Keratinocyte (primary cell): ENCODE measurements around the gene FEN1. TPM values are rescaled to one million over a fixed set of nuclear protein-coding genes. Genes with fewer than 3 reads are reported as not detected.

Experiments
- DNase-seq: peaks from one replicate; pipeline ENCODE4 v3.0.0-alpha.2; 2011; ENCODE audit warnings: low read depth, missing footprints, low spot score
- FAIRE-seq: peaks from 2 replicates; lab custom pipeline; 2011; peaks lifted over from hg19 to GRCh38; lab: Jason Lieb, UNC
- H2AFZ ChIP-seq: 2 replicates; pipeline ENCODE4 v1.6.0; 2012; ENCODE audit warnings: low read length, control low read depth, inconsistent platforms; ENCODE audit not compliant: control insufficient read depth
- H3K27ac ChIP-seq: 2 replicates; pipeline ENCODE4 v1.5.1; 2011; ENCODE audit warnings: low read length; ENCODE audit not compliant: control insufficient read depth, insufficient read depth
- H3K27me3 ChIP-seq: 3 replicates; pipeline ENCODE4 v1.6.0; 2011; ENCODE audit warnings: low read length; ENCODE audit not compliant: control insufficient read depth, insufficient read depth; ENCODE audit errors: extremely low read depth
- H3K36me3 ChIP-seq, 2 experiments: 2 replicates in 1 of 2; 3 replicates in 1 of 2; pipeline ENCODE4 v1.5.1; 2011; ENCODE audit warnings: low read length in 2 of 2, mild to moderate bottlenecking in 1 of 2; ENCODE audit not compliant: control insufficient read depth in 2 of 2, insufficient read depth in 2 of 2; ENCODE audit errors: extremely low read depth in 1 of 2
- H3K4me1 ChIP-seq: 3 replicates; pipeline ENCODE4 v1.5.1; 2011; ENCODE audit warnings: low read length; ENCODE audit not compliant: control insufficient read depth, insufficient read depth; ENCODE audit errors: extremely low read depth
- H3K4me2 ChIP-seq: 3 replicates; pipeline ENCODE4 v1.6.0; 2011; ENCODE audit warnings: low read depth, low read length; ENCODE audit not compliant: control insufficient read depth, insufficient read depth; ENCODE audit errors: extremely low read depth
- H3K4me3 ChIP-seq, 3 experiments: fragments of 200-600 bp in 1 of 3; sonication (generic) in 1 of 3; 2 replicates in 2 of 3; 3 replicates in 1 of 3; pipeline ENCODE4 v1.5.1; 2011 to 2016; ENCODE audit warnings: low read length in 3 of 3, mild to moderate bottlenecking in 3 of 3, control low read depth in 2 of 3, inconsistent platforms in 1 of 3, low read depth in 1 of 3, mixed read lengths in 1 of 3, mixed run types in 1 of 3, moderate library complexity in 1 of 3; ENCODE audit not compliant: control insufficient read depth in 2 of 3, insufficient read depth in 2 of 3; ENCODE audit errors: extremely low read depth in 1 of 3
- H3K79me2 ChIP-seq: 2 replicates; pipeline ENCODE4 v1.6.0; 2012; ENCODE audit warnings: low read length; ENCODE audit not compliant: control insufficient read depth, insufficient read depth
- H3K9ac ChIP-seq: 3 replicates; pipeline ENCODE4 v1.6.0; 2011; ENCODE audit warnings: low read length; ENCODE audit not compliant: control insufficient read depth, insufficient read depth; ENCODE audit errors: extremely low read depth
- H3K9me1 ChIP-seq: 3 replicates; pipeline ENCODE4 v1.6.0; 2011; ENCODE audit warnings: low read length; ENCODE audit not compliant: control insufficient read depth, insufficient read depth; ENCODE audit errors: extremely low read depth
- H3K9me3 ChIP-seq: 2 replicates; pipeline ENCODE4 v1.5.1; 2012; ENCODE audit warnings: low read depth, low read length; ENCODE audit not compliant: control insufficient read depth
- H4K20me1 ChIP-seq: 3 replicates; pipeline ENCODE4 v1.6.0; 2011; ENCODE audit warnings: low read length; ENCODE audit not compliant: control insufficient read depth, insufficient read depth; ENCODE audit errors: extremely low read depth
- CTCF ChIP-seq, 3 experiments: IDR thresholded peaks in 1 of 3; conservative IDR thresholded peaks in 1 of 3; optimal IDR thresholded peaks in 1 of 3; 2 replicates in 2 of 3; 3 replicates in 1 of 3; pipeline versions ENCODE3 to v1.5.1; 2011; ENCODE audit warnings: low read length in 3 of 3, mild to moderate bottlenecking in 3 of 3, moderate library complexity in 2 of 3, control low read depth in 1 of 3, inconsistent platforms in 1 of 3; ENCODE audit not compliant: insufficient read depth in 2 of 3; ENCODE audit errors: extremely low read depth in 1 of 3
- EZH2 ChIP-seq: IDR thresholded peaks from one replicate; pipeline ENCODE4 v1.6.1; 2012; ENCODE audit warnings: inconsistent platforms, mild to moderate bottlenecking, low read length, moderate library complexity
- dilution Hi-C: fragments of 300-500 bp; cut with MboI; formaldehyde crosslinking; loops from one replicate; pipeline ENCODE4 v1.7.0; 2020; ENCODE audit warnings: low sequenced_read_pairs; ENCODE audit not compliant: extremely low pct_ligation_motif_present
- polyA plus RNA-seq, 5 experiments: library from polyadenylated mRNA; depleted of rRNA in 3 of 5; stranded (reverse) in 3 of 5; stranded (forward) in 1 of 5; unstranded in 1 of 5; fragments of >200 nt; gene quantifications; 1 replicate in 1 of 5; 2 replicates in 3 of 5; 3 replicates in 1 of 5; pipeline versions ENCODE4 v1.2.1 to v1.2.3, GENCODE V29; 2011 to 2012; ENCODE audit warnings: missing spikeins in 2 of 5, low read depth in 1 of 5, low replicate concordance in 1 of 5

FEN1 gene
- polyA plus RNA-seq, 1 donor (not counting 4 experiments of a cell fraction or from before 2014, with no cell fraction given), result 26.7 TPM

DNA sequence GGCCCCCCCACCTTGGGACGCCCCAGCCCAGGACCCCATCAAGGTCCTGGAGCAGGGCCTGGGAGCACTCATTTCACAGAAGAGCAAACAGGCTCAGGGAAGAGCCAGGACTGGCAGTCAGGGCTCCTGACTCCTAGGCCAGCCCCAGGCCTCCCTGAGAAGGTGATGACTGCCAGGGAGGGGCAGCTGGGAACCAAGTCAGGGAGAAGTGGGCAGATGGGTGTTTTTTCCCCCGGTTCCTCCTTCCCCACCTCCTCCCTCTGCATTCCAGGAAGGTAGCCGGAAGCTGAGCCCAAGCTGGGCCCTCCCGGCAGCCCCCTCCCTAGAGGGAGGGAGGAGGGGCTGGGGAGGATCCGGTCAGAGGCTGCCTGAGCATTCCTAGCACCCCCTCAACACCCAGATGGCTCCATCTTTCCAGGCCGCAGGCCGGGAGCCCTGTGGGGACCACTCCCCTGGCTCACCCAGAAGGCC, 20.7 kb upstream of the FEN1 start:
- Histone ChIP-seq H4K20me1 (no peaks in the 10 kb centered on the region), H3K4me2 (no peak overlapping the region), H2AFZ (no peak overlapping the region), H3K9me1 (no peaks in the 10 kb centered on the region), H3K4me1 (peaks cover 3% of the 10 kb centered on the region), H3K9me3 (no peaks in the 10 kb centered on the region), H3K36me3 (no peaks in the 10 kb centered on the region), H3K9ac (no peak overlapping the region), H3K79me2 (no peaks in the 10 kb centered on the region), H3K27ac (no peak overlapping the region), H3K4me3 (no peak overlapping the region), H3K27me3 (no peaks in the 10 kb centered on the region)
- DNase-seq (no peak), FAIRE-seq (no peak)
- TF ChIP-seq EZH2, result no peak
- no peak for TF ChIP-seq CTCF (optimal IDR thresholded peaks at IDR 0.05 in 1 of 3, IDR thresholded peaks at IDR 0.05 in 1 of 3, conservative IDR thresholded peaks at IDR 0.05 in 1 of 3; ENCODE audit: extremely low read depth in 1 of 3, insufficient read depth in 2 of 3, low read length in 3 of 3)
- dilution Hi-C loops, result no loop called here

DNA sequence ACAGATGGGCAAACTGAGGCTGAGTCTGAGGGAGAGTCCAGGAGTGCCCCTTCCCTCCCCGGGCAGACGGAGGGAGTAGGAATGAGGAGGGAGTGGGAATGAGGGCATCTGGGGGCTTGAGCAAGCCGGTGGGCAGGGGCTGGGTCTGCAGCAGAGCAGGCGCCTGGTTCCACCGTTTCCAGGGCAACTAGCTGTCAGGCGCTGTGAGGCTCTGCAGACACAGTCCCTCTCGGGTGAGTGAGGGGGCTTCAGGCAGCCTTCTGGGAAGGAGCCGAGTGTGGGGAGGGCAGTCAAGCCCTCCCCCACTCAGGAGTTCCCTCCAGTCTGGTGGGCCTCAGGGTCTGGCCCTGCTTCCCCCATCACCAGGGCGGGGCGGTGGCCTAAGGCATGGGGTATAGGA, 19.4 kb upstream of the FEN1 start:
- TF ChIP-seq EZH2 (no peak), CTCF (optimal IDR thresholded peaks at IDR 0.05 in 1 of 3, IDR thresholded peaks at IDR 0.05 in 1 of 3, conservative IDR thresholded peaks at IDR 0.05 in 1 of 3; ENCODE audit: extremely low read depth in 1 of 3, insufficient read depth in 2 of 3, low read length in 3 of 3) (no peak)
- dilution Hi-C loops, result no loop called here
- no peak overlapping the region for H3K27ac ChIP-seq
- no peaks in the 10 kb centered on the region for H3K9me3 ChIP-seq
- H3K4me3 ChIP-seq, result no peak overlapping the region
- H3K79me2 ChIP-seq, result no peaks in the 10 kb centered on the region
- no peak for DNase-seq
- H3K9ac ChIP-seq, result no peak overlapping the region
- H2AFZ ChIP-seq, result no peak overlapping the region
- no peak overlapping the region for H3K4me2 ChIP-seq
- H3K27me3 ChIP-seq, result peaks cover 9% of the 10 kb centered on the region
- no peak for FAIRE-seq
- H3K9me1 ChIP-seq, result no peaks in the 10 kb centered on the region
- H3K36me3 ChIP-seq, result no peaks in the 10 kb centered on the region
- H3K4me1 ChIP-seq, result peaks cover 3% of the 10 kb centered on the region
- no peaks in the 10 kb centered on the region for H4K20me1 ChIP-seq
